GM23338 (cell line): ENCODE data around the gene PLD1. TPM values are rescaled to one million over a fixed set of nuclear protein-coding genes. Genes with fewer than 3 reads are reported as not detected.

Source experiments
- ATAC-seq: fragments of 200-7000 bp; cut with Tn5 transposase; 3 replicates; pipeline ENCODE4 v1.9.1; 2020
- DNase-seq: peaks from one replicate; pipeline ENCODE4 v3.0.0-alpha.2; 2015; ENCODE audit warnings: low spot score
- H2AFZ ChIP-seq: fragments of 200-600 bp; sonication (generic); 2 replicates; pipeline ENCODE4 v1.8.0; 2016; ENCODE audit warnings: antibody characterized with exemption, mild to moderate bottlenecking, moderate library complexity
- H3F3A ChIP-seq: fragments of 200-600 bp; sonication (generic); replicated peaks from 2 replicates; pipeline ENCODE4 v1.8.0; 2017; ENCODE audit warnings: antibody characterized with exemption, mixed run types, low read depth
- H3K27ac ChIP-seq: fragments of 200-600 bp; sonication (generic); 2 replicates; pipeline ENCODE4 v1.6.1; 2016; ENCODE audit warnings: low read depth
- H3K27me3 ChIP-seq: fragments of 200-600 bp; sonication (generic); 2 replicates; pipeline ENCODE4 v1.8.0; 2016; ENCODE audit warnings: mild to moderate bottlenecking, mixed run types, moderate library complexity; ENCODE audit not compliant: insufficient read depth
- H3K36me3 ChIP-seq: fragments of 200-600 bp; sonication (generic); 2 replicates; pipeline ENCODE4 v1.8.0; 2016; ENCODE audit warnings: mild to moderate bottlenecking; ENCODE audit not compliant: insufficient read depth
- H3K4me1 ChIP-seq: fragments of 200-600 bp; sonication (generic); 2 replicates; pipeline ENCODE4 v1.8.0; 2016; ENCODE audit warnings: mild to moderate bottlenecking, moderate library complexity; ENCODE audit not compliant: insufficient read depth
- H3K4me2 ChIP-seq: fragments of 200-600 bp; sonication (generic); 2 replicates; pipeline ENCODE4 v1.7.1; 2017; ENCODE audit warnings: mixed run types
- H3K4me3 ChIP-seq: fragments of 200-600 bp; sonication (generic); 2 replicates; pipeline ENCODE4 v1.6.1; 2016; ENCODE audit warnings: mixed run types
- H3K79me2 ChIP-seq: fragments of 200-600 bp; sonication (generic); replicated peaks from 2 replicates; pipeline ENCODE4 v1.8.0; 2017; ENCODE audit warnings: mild to moderate bottlenecking; ENCODE audit not compliant: insufficient read depth
- H3K9me2 ChIP-seq: fragments of 200-600 bp; sonication (generic); 2 replicates; pipeline ENCODE4 v1.8.0; 2017; ENCODE audit not compliant: insufficient read depth
- H4K20me1 ChIP-seq: fragments of 200-600 bp; sonication (generic); replicated peaks from 2 replicates; pipeline ENCODE4 v1.8.0; 2017; ENCODE audit warnings: mild to moderate bottlenecking; ENCODE audit not compliant: insufficient read depth
- H3K27ac Mint-ChIP-seq: 2 replicates; pipeline ENCODE4 v1.8.0; 2020; ENCODE audit warnings: inconsistent platforms, mild to moderate bottlenecking, moderate library complexity, mixed read lengths
- H3K27me3 Mint-ChIP-seq: 3 replicates; pipeline ENCODE4 v1.8.0; 2022; ENCODE audit warnings: low read depth, mild to moderate bottlenecking, moderate library complexity, mixed read lengths, inconsistent platforms; ENCODE audit not compliant: insufficient read depth, poor library complexity
- H3K36me3 Mint-ChIP-seq: 3 replicates; pipeline ENCODE4 v1.8.0; 2021; ENCODE audit warnings: low read depth, mild to moderate bottlenecking, inconsistent platforms, moderate library complexity, mixed read lengths
- H3K4me1 Mint-ChIP-seq: 3 replicates; pipeline ENCODE4 v1.8.0; 2020; ENCODE audit warnings: mild to moderate bottlenecking, inconsistent platforms, mixed read lengths
- H3K4me3 Mint-ChIP-seq: 3 replicates; pipeline ENCODE4 v1.8.0; 2021; ENCODE audit warnings: moderate library complexity, mild to moderate bottlenecking, inconsistent platforms, mixed read lengths
- H3K9me3 Mint-ChIP-seq: 3 replicates; pipeline ENCODE4 v1.8.0; 2020; ENCODE audit warnings: moderate library complexity, mild to moderate bottlenecking, inconsistent platforms, mixed read lengths
- CREB1 ChIP-seq: fragments of 250-450 bp; sonication (Bioruptor Pico); IDR thresholded peaks from 2 replicates; pipeline ENCODE4 v1.5.0; 2020; ENCODE audit warnings: low read depth, mild to moderate bottlenecking, moderate library complexity
- EZH2phosphoT487 ChIP-seq: fragments of 200-600 bp; sonication (generic); IDR thresholded peaks from one replicate; pipeline ENCODE4 v1.8.1; 2018; ENCODE audit warnings: antibody characterized with exemption; ENCODE audit not compliant: unreplicated experiment
- STAT1 ChIP-seq: IDR thresholded peaks from one replicate; pipeline ENCODE4 v1.6.1; 2016; ENCODE audit warnings: antibody characterized with exemption; ENCODE audit not compliant: unreplicated experiment
- polyA plus RNA-seq: library from polyadenylated mRNA; unstranded; fragments of >200 nt; fragmentation: Nextera tagmentation; extraction: Ambion mirVana; gene quantifications from 2 replicates; pipeline ENCODE4 v1.2.1, GENCODE V29; 2016
- total RNA-seq: library from RNA; depleted of rRNA; stranded (reverse); fragments of >200 nt; shearing (Covaris generic); gene quantifications from 2 replicates; pipeline ENCODE4 v1.2.3, GENCODE V29; 2014
- TF ChIP-seq, protein P1 (sequence below), 2 experiments: fragments of 200-600 bp in 1 of 2; sonication (generic) in 1 of 2; conservative IDR thresholded peaks; 2 replicates each; pipeline versions ENCODE4 v1.5.1 to v1.6.1; 2016 to 2017; ENCODE audit warnings: antibody characterized with exemption in 2 of 2, low read depth in 2 of 2, mild to moderate bottlenecking in 2 of 2, moderate library complexity in 1 of 2
- TF ChIP-seq, protein P2 (sequence below): IDR thresholded peaks from one replicate; pipeline ENCODE4 v1.6.1; 2018; ENCODE audit warnings: antibody characterized with exemption; ENCODE audit not compliant: unreplicated experiment

The PLD1 gene
- total and polyA plus RNA-seq, 2 experiments from 2014 or later = 1.4 to 2.2 TPM

DNA sequence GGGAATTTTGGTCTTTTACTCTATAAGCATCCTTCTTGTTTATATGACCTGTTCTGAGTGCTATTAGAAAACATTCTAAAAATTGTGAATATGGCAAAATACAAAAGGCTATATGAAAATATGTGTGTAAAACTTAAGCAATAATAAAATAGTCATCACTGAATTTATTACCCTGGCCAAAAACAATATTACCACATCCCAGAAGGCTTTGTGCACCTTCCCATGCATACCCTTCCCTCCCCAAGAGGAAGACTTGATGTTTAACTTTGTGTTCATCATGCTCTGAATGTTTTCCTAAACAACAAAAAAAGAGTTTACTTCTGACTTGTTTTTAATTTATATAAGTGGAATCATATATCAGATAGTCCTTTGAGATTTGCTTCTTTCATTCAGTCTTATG lies 195.0 kb downstream of the PLD1 start (continued):
- TF ChIP-seq, protein P1, sequence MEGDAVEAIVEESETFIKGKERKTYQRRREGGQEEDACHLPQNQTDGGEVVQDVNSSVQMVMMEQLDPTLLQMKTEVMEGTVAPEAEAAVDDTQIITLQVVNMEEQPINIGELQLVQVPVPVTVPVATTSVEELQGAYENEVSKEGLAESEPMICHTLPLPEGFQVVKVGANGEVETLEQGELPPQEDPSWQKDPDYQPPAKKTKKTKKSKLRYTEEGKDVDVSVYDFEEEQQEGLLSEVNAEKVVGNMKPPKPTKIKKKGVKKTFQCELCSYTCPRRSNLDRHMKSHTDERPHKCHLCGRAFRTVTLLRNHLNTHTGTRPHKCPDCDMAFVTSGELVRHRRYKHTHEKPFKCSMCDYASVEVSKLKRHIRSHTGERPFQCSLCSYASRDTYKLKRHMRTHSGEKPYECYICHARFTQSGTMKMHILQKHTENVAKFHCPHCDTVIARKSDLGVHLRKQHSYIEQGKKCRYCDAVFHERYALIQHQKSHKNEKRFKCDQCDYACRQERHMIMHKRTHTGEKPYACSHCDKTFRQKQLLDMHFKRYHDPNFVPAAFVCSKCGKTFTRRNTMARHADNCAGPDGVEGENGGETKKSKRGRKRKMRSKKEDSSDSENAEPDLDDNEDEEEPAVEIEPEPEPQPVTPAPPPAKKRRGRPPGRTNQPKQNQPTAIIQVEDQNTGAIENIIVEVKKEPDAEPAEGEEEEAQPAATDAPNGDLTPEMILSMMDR (conservative IDR thresholded peaks at IDR 0.05; ENCODE audit: low read depth in 2 of 2) = no peak

DNA sequence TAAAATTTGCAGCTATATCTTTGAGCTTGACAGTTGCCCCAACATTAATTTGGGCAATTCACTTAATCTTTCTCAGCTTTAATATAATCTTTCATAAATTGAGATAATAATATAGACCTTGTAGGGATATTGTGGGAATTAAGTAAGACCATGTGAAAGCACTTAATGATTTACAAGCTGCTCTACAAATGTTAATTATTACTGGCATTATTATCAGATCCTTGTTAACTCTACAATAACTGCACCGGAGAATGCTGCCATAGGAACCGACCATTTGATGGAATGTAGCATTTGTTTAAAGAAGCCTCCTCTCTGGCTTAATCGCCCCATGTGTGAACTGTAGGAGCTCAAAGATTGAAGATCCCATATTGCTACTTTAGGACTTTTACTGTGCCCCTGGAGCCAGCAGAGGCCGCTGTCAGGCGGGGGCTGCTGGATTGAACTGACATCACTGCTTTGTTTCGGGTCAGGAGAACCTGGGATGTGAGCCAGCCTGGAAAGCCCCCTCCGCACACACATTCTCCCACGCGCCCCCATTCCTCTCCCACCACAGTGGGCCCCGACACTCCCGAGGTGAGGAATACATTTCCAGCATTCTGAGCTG lies 195.9 kb downstream of the PLD1 start:
- no peak overlapping the region for H2AFZ ChIP-seq
- peak; percentile 72 for DNase-seq
- H3K4me2 ChIP-seq = no peak overlapping the region

DNA sequence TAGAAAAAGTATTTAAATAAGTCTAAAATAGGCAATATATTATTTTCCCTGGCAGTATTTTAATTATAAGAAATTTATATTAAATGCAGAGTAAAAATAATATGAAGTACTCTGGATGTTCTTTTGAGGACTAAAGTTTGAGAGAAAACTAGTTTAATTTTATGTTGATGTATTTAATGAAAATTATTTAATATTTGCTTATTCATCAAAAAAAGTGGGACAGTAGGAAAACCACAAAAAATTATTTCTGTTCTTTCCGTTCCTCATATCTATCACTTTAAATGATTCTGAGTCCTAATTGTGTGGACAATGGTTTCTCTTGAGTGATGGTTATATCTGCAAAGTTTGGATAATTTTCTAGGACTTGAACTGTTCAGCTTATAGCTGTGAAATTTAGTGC lies 202.8 kb downstream of the PLD1 start:
- Mint-ChIP-seq H3K36me3 (no peaks in the 10 kb centered on the region), H3K4me3 (no peak overlapping the region), H3K9me3 (no peaks in the 10 kb centered on the region), H3K27ac (no peak overlapping the region), H3K4me1 (no peaks in the 10 kb centered on the region), H3K27me3 (no peaks in the 10 kb centered on the region)
- H3K36me3 ChIP-seq = no peaks in the 10 kb centered on the region
- no peak overlapping the region for H2AFZ ChIP-seq
- no peak for ATAC-seq
- H3K27ac ChIP-seq = no peak overlapping the region
- no peaks in the 10 kb centered on the region for H3F3A ChIP-seq
- H3K27me3 ChIP-seq = no peaks in the 10 kb centered on the region
- H3K9me2 ChIP-seq = no peaks in the 10 kb centered on the region
- H3K4me2 ChIP-seq = no peak overlapping the region
- no peak for DNase-seq
- H4K20me1 ChIP-seq = no peaks in the 10 kb centered on the region
- H3K4me1 ChIP-seq = no peaks in the 10 kb centered on the region
- H3K79me2 ChIP-seq = no peaks in the 10 kb centered on the region
- H3K4me3 ChIP-seq = no peak overlapping the region
- TF ChIP-seq, protein P1 (conservative IDR thresholded peaks at IDR 0.05; ENCODE audit: low read depth in 2 of 2) = no peak
- no peak for TF ChIP-seq EZH2phosphoT487
- TF ChIP-seq, protein P2, sequence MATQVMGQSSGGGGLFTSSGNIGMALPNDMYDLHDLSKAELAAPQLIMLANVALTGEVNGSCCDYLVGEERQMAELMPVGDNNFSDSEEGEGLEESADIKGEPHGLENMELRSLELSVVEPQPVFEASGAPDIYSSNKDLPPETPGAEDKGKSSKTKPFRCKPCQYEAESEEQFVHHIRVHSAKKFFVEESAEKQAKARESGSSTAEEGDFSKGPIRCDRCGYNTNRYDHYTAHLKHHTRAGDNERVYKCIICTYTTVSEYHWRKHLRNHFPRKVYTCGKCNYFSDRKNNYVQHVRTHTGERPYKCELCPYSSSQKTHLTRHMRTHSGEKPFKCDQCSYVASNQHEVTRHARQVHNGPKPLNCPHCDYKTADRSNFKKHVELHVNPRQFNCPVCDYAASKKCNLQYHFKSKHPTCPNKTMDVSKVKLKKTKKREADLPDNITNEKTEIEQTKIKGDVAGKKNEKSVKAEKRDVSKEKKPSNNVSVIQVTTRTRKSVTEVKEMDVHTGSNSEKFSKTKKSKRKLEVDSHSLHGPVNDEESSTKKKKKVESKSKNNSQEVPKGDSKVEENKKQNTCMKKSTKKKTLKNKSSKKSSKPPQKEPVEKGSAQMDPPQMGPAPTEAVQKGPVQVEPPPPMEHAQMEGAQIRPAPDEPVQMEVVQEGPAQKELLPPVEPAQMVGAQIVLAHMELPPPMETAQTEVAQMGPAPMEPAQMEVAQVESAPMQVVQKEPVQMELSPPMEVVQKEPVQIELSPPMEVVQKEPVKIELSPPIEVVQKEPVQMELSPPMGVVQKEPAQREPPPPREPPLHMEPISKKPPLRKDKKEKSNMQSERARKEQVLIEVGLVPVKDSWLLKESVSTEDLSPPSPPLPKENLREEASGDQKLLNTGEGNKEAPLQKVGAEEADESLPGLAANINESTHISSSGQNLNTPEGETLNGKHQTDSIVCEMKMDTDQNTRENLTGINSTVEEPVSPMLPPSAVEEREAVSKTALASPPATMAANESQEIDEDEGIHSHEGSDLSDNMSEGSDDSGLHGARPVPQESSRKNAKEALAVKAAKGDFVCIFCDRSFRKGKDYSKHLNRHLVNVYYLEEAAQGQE = no peak

More for the DNA sequence above, 195.9 kb downstream of the PLD1 start:
- no peak overlapping the region for H3K27ac ChIP-seq
- no peaks in the 10 kb centered on the region for H3K36me3 Mint-ChIP-seq
- TF ChIP-seq CREB1 (CRISPR knock-in tag) (peak; percentile 45; the same call in 1 of the 2 replicates), STAT1 (no peak)
- TF ChIP-seq, protein P1 (conservative IDR thresholded peaks at IDR 0.05; ENCODE audit: low read depth in 2 of 2) = peak; percentile 73 to 86
- H3K27me3 Mint-ChIP-seq = peaks cover 2% of the 10 kb centered on the region
- peaks cover 3% of the 10 kb centered on the region; the same call in 1 of the 3 replicates for H3K9me3 Mint-ChIP-seq
- H3K27ac Mint-ChIP-seq = no peak overlapping the region
- no peaks in the 10 kb centered on the region for H4K20me1 ChIP-seq
- H3K4me1 Mint-ChIP-seq = no peaks in the 10 kb centered on the region
- H3F3A ChIP-seq = no peaks in the 10 kb centered on the region
- H3K4me3 ChIP-seq = no peak overlapping the region
- H3K4me3 Mint-ChIP-seq = 0 out of 3 replicates have a peak overlapping the region, but pooled peaks have one; percentile 7
- H3K4me1 ChIP-seq = no peaks in the 10 kb centered on the region
- H3K9me2 ChIP-seq = no peaks in the 10 kb centered on the region
- H3K79me2 ChIP-seq = no peaks in the 10 kb centered on the region
- no peaks in the 10 kb centered on the region; the same call in 1 of the 2 replicates for H3K36me3 ChIP-seq
- no peaks in the 10 kb centered on the region for H3K27me3 ChIP-seq
- ATAC-seq = peak; percentile 98
